Stomach (tissue), 9 donors: Measurements from ENCODE around the gene LY86. TPM values are rescaled to one million over a fixed set of nuclear protein-coding genes. Genes with fewer than 3 reads are reported as not detected.

Experiments
- DNase-seq, 2 donors: peaks; one replicate each; pipeline versions ENCODE4 v3.0.0 to v3.0.0-alpha.2; 2013 to 2019
- H3K27ac ChIP-seq, 5 donors: fragments of 200-600 bp in 4 of 5; sonication (generic) in 4 of 5; one replicate each; pipeline ENCODE4 v1.5.1; 2013 to 2019; ENCODE audit warnings: mild to moderate bottlenecking in 1 of 5, moderate library complexity in 1 of 5
- H3K27me3 ChIP-seq, 3 donors: fragments of 200-600 bp; sonication (generic); one replicate each; pipeline ENCODE4 v1.5.1; 2017 to 2019; ENCODE audit warnings: mixed run types in 1 of 3
- H3K36me3 ChIP-seq, 4 donors: fragments of 200-600 bp; sonication (generic); 1 replicate in 3 of 4; 2 replicates in 1 of 4; pipeline ENCODE4 v1.5.1; 2016 to 2019
- H3K4me1 ChIP-seq, 4 donors: fragments of 200-600 bp; sonication (generic); one replicate each; pipeline ENCODE4 v1.5.1; 2016 to 2019
- H3K4me3 ChIP-seq, 4 donors: fragments of 200-600 bp; sonication (generic) in 3 of 4; one replicate each; pipeline ENCODE4 v1.5.1; 2016 to 2019; ENCODE audit warnings: mild to moderate bottlenecking in 1 of 4
- H3K9me3 ChIP-seq, 4 donors: fragments of 200-600 bp; sonication (generic); one replicate each; pipeline ENCODE4 v1.5.1; 2016 to 2019
- EP300 ChIP-seq: sonication (generic); formaldehyde crosslinking; IDR thresholded peaks from one replicate; pipeline ENCODE4 v1.6.1; 2017; ENCODE audit warnings: antibody characterized with exemption
- POLR2A ChIP-seq, 4 donors: fragments of 450-650 bp; IDR thresholded peaks; one replicate each; pipeline ENCODE4 v1.6.1; 2016; ENCODE audit warnings: antibody characterized with exemption in 4 of 4, control low read depth in 2 of 4, mild to moderate bottlenecking in 1 of 4, moderate library complexity in 1 of 4
- POLR2AphosphoS5 ChIP-seq, 3 donors: sonication (generic); formaldehyde crosslinking; IDR thresholded peaks; one replicate each; pipeline ENCODE4 v1.6.1; 2016; ENCODE audit warnings: antibody characterized with exemption in 3 of 3
- WGBS, 5 donors: extraction: QIAGEN DNeasy Blood & Tissue Kit in 3 of 5; methylation state at CpG; one replicate each; pipeline versions ENCODE4 v1.1.5 to v1.1.7; 2013 to 2018; 5-methylcytosine and 5-hydroxymethylcytosine counted together
- intact Hi-C: fragments of 100-400 bp; cut with DNase I; formaldehyde crosslinking; loops from one replicate; pipeline ENCODE4 v1.15.1; 2023; ENCODE audit warnings: low total_unique reads
- polyA plus RNA-seq, 3 donors: library from polyadenylated mRNA; stranded (reverse); fragments of 200-250 nt; gene quantifications; one replicate each; pipeline ENCODE4 v1.2.3, GENCODE V29; 2013
- total RNA-seq, 5 donors: library from RNA; depleted of rRNA; stranded (reverse); fragments of >200 nt; gene quantifications; one replicate each; pipeline versions ENCODE4 v1.1.0 to v1.2.3, GENCODE V29; 2014 to 2016
- TF ChIP-seq, protein P1 (sequence below), 7 experiments: fragments of 450-650 bp in 4 of 7; fragments of 200-600 bp in 3 of 7; sonication (generic) in 3 of 7; IDR thresholded peaks; one replicate each; pipeline ENCODE4 v1.5.1; 2016 to 2019; ENCODE audit warnings: antibody characterized with exemption in 7 of 7, control low read depth in 2 of 7, mild to moderate bottlenecking in 1 of 7
- donor health status: healthy with polysubstance abuse.
- donor health status: Bipolar disorder and iron deficiency.
- donor health status: healthy.

Gene LY86
- total and polyA plus RNA-seq, 8 donors = 2.4 to 3.6 (median 2.7) TPM; not detected in 3

DNA sequence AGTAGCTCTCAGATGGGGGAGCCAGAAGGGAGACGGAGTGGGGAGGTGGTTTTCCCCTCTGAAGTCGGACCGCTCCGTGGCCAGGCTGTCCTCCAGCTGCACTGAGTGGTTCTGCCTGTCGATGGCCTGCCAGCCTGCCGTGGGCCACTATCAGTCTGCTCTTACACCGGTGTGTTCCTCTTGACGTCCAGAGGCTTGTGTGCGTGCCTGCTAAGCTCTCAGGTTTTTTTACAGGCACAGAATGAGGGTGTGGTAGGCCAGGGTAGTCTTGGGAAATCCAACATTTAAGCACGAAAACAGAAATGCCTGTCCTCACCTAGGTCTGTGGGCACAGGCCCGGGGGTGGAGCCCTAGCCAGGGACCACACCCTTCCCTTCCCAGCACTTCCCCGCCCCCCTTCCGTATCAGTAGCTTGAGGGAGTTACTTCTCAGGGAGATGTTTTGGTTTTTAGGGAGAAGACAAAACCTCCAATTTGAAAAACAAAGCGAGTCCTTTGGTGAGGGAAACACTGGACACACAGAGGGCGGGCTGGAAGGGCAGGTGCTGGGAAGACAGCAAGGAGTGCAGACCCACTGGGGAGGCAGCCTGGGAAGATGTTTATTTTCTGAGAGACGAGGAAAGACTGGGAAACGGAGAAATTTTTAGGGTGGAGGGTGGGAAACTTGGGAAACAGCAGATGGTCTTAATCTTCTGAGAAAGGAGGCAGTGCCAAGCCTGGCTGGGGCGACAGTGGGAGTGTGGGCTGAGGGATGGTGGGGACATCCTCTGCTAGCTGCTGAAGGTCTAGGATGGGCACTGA, 106.5 kb downstream of the LY86 start:
- WGBS, 5 donors = 26 to 47% (median 34%) methylated on average over 17 to 18 of the region's 18 CpGs
- intact Hi-C loops = no loop called here
- Histone ChIP-seq H3K4me1 (peaks cover 34 to 53% (median 43%) of the 10 kb centered on the region in 4 donors), H3K27ac (peak overlapping the region; percentile 64 to 83 (median 75)), H3K4me3 (no peak overlapping the region), H3K36me3 (no peaks in the 10 kb centered on the region), H3K9me3 (no peaks in the 10 kb centered on the region), H3K27me3 (no peaks in the 10 kb centered on the region)
- DNase-seq = peak; percentile 67 to 79
- no peak for TF ChIP-seq POLR2A (IDR thresholded peaks at IDR 0.05)
- TF ChIP-seq POLR2AphosphoS5 (IDR thresholded peaks at IDR 0.05) = peak in 2 of 3 donors; percentile 35 to 63

DNA sequence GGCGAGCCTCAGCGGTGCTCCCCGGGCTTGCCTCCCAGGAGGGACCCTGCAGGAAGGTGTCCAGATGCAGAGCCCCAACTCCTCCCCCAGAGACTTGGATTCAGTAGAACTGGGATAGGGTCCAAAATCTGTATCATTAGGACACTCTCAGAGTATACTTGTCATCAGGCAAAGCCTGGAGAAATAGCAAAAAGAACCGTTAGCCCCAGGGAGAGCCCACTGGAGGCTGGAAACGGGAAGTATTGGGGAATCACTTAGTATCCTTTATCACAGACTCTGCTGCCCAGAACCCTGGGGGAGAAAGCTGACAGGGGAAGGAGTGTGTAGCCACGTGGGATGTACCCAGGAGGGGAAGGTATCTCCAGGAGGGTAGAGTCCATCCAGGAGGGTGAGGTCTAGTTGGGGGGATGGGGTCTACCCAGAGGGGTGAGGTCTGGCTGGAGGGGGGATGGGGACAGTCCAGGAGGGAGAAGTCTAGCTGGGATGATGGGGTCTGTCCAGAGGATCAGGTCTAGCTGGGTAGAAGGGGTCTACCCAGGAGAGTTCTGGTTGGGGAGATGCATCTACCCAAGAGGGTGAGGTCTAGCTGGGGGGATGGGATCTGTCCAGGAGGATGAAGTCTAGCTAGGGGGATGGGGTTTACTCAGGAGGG, 107.2 kb downstream of the LY86 start:
- 40 to 65% (median 54%) methylated on average over 6 of the region's 6 CpGs for WGBS, 5 donors
- Histone ChIP-seq H3K4me1 (peaks cover 41 to 57% (median 49%) of the 10 kb centered on the region in 4 donors), H3K27me3 (no peaks in the 10 kb centered on the region), H3K4me3 (no peak overlapping the region), H3K36me3 (no peaks in the 10 kb centered on the region), H3K9me3 (no peaks in the 10 kb centered on the region), H3K27ac (peak overlapping the region; percentile 64 to 83 (median 75))
- no peak for TF ChIP-seq EP300
- TF ChIP-seq POLR2AphosphoS5 (IDR thresholded peaks at IDR 0.05) = no peak
- TF ChIP-seq POLR2A (IDR thresholded peaks at IDR 0.05) = no peak
- TF ChIP-seq, protein P1, sequence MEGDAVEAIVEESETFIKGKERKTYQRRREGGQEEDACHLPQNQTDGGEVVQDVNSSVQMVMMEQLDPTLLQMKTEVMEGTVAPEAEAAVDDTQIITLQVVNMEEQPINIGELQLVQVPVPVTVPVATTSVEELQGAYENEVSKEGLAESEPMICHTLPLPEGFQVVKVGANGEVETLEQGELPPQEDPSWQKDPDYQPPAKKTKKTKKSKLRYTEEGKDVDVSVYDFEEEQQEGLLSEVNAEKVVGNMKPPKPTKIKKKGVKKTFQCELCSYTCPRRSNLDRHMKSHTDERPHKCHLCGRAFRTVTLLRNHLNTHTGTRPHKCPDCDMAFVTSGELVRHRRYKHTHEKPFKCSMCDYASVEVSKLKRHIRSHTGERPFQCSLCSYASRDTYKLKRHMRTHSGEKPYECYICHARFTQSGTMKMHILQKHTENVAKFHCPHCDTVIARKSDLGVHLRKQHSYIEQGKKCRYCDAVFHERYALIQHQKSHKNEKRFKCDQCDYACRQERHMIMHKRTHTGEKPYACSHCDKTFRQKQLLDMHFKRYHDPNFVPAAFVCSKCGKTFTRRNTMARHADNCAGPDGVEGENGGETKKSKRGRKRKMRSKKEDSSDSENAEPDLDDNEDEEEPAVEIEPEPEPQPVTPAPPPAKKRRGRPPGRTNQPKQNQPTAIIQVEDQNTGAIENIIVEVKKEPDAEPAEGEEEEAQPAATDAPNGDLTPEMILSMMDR (IDR thresholded peaks at IDR 0.05) = no peak
- intact Hi-C loops = no loop called here
- DNase-seq = peak in 1 of 2 donors; percentile 52

DNA sequence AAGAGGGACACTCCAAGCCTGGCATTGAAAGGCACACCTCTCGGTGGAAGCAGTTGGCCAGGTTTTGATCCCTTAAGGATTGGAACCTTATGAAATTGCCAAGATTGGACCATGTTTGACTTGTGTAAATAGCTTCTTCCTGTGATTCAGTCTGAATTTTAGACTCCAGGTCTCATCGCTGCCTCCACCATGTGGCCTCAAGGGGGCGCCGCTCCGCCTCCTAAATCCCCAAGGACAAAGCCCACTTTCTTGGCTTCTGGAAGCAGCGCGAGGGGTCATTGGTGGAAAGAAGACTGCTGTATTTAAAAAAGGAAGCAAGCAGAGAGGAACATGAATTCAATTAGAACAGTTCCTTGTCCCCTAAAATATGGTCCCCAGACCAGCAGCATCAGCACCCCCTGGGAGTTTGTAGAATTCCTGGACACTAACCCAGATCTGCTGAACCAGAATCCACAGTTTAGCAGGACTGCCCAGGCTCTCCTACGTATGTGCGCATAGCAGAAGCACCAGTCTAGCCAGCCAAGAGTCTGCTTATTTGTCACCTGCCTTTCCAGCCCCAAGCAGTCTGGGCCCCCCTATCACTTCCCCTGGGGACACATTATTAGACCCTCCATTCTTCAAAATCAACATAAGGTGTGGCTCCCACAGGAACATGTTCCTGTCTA, 108.5 kb downstream of the LY86 start:
- Histone ChIP-seq H3K27me3 (no peaks in the 10 kb centered on the region), H3K27ac (peak overlapping the region in 2 of 5 donors; percentile 79 to 83), H3K4me3 (no peak overlapping the region), H3K4me1 (peaks cover 41 to 60% (median 49%) of the 10 kb centered on the region in 4 donors), H3K36me3 (no peaks in the 10 kb centered on the region), H3K9me3 (no peaks in the 10 kb centered on the region)
- intact Hi-C loops = no loop called here
- WGBS, 5 donors = 35 to 43% (median 39%) methylated on average over 9 of the region's 9 CpGs
- DNase-seq = peak; percentile 64 to 89
- TF ChIP-seq, protein P1 (IDR thresholded peaks at IDR 0.05) = peak in 5 of 7 experiments; percentile 33 to 67 (median 52)
- TF ChIP-seq EP300 = no peak

GRCh38 chr6:6697620-6698019, 109.1 kb downstream of the LY86 start:
- TF ChIP-seq POLR2A (IDR thresholded peaks at IDR 0.05) = no peak
- no peak for TF ChIP-seq EP300
- TF ChIP-seq, protein P1 (IDR thresholded peaks at IDR 0.05) = no peak
- no peak for TF ChIP-seq POLR2AphosphoS5 (IDR thresholded peaks at IDR 0.05)
- no peaks in the 10 kb centered on the region for H3K9me3 ChIP-seq
- peak overlapping the region in 1 of 5 donors; percentile 83 for H3K27ac ChIP-seq
- DNase-seq = no peak
- intact Hi-C loops = no loop called here
- 72 to 93% (median 91%) methylated on average over 3 of the region's 3 CpGs for WGBS, 5 donors
- H3K4me1 ChIP-seq = peaks cover 41 to 60% (median 49%) of the 10 kb centered on the region in 4 donors
- no peaks in the 10 kb centered on the region for H3K36me3 ChIP-seq
- H3K27me3 ChIP-seq = no peaks in the 10 kb centered on the region
- no peak overlapping the region for H3K4me3 ChIP-seq
